Osteocyte (in vitro differentiated cells): Measurements from ENCODE around the gene HOPX. TPM values are rescaled to one million over a fixed set of nuclear protein-coding genes. Genes with fewer than 3 reads are reported as not detected.

Experiments used
- DNase-seq: peaks from one replicate; pipeline ENCODE4 v3.0.0; 2021; ENCODE audit warnings: mixed read lengths; ENCODE audit not compliant: unreplicated experiment; ENCODE audit errors: extremely low spot score
- H3K27ac Mint-ChIP-seq: one replicate; pipeline ENCODE4 v1.8.0; 2021; ENCODE audit warnings: mild to moderate bottlenecking, mixed read lengths; ENCODE audit not compliant: unreplicated experiment
- H3K27me3 Mint-ChIP-seq: one replicate; pipeline ENCODE4 v1.8.0; 2021; ENCODE audit warnings: mixed read lengths; ENCODE audit not compliant: unreplicated experiment
- H3K36me3 Mint-ChIP-seq: one replicate; pipeline ENCODE4 v1.8.0; 2021; ENCODE audit warnings: mixed read lengths; ENCODE audit not compliant: unreplicated experiment
- H3K4me1 Mint-ChIP-seq: one replicate; pipeline ENCODE4 v1.8.0; 2021; ENCODE audit warnings: mixed read lengths; ENCODE audit not compliant: unreplicated experiment
- H3K4me3 Mint-ChIP-seq: one replicate; pipeline ENCODE4 v1.8.0; 2021; ENCODE audit warnings: mild to moderate bottlenecking, moderate library complexity, mixed read lengths; ENCODE audit not compliant: unreplicated experiment
- H3K9me3 Mint-ChIP-seq: one replicate; pipeline ENCODE4 v1.8.0; 2021; ENCODE audit warnings: mixed read lengths; ENCODE audit not compliant: unreplicated experiment
- CTCF ChIP-seq: fragments of 200-600 bp; sonication (generic); IDR thresholded peaks from 2 replicates; pipeline ENCODE4 v1.5.0; 2021; ENCODE audit warnings: antibody characterized with exemption, mild to moderate bottlenecking, moderate library complexity
- total RNA-seq: library from RNA; stranded (reverse); gene quantifications from 2 replicates; pipeline ENCODE4 v1.2.1, GENCODE V29; 2021

HOPX gene
- total RNA-seq, 1 donor from 2014 or later, result 0.35 TPM

- Mint-ChIP-seq H3K27ac (no peak overlapping the region), H3K4me3 (no peak overlapping the region), H3K27me3 (peaks cover 16% of the 10 kb centered on the region), H3K9me3 (no peaks in the 10 kb centered on the region), H3K4me1 (peaks cover 4% of the 10 kb centered on the region), H3K36me3 (no peaks in the 10 kb centered on the region)
- TF ChIP-seq CTCF, result no peak
- no peak for DNase-seq
These were observed 42.6 kb upstream of the HOPX start for GRCh38 chr4:56723659-56724230.

- Mint-ChIP-seq H3K27ac (no peak overlapping the region), H3K4me1 (no peaks in the 10 kb centered on the region), H3K27me3 (peaks cover 16% of the 10 kb centered on the region), H3K36me3 (no peaks in the 10 kb centered on the region), H3K9me3 (no peaks in the 10 kb centered on the region), H3K4me3 (no peak overlapping the region)
- no peak for TF ChIP-seq CTCF
- no peak for DNase-seq
These were observed 42.1 kb upstream of the HOPX start for GRCh38 chr4:56723201-56723605.

- Mint-ChIP-seq H3K4me1 (no peaks in the 10 kb centered on the region), H3K9me3 (no peaks in the 10 kb centered on the region), H3K27me3 (peaks cover 28% of the 10 kb centered on the region), H3K27ac (no peak overlapping the region), H3K4me3 (no peak overlapping the region), H3K36me3 (no peaks in the 10 kb centered on the region)
- TF ChIP-seq CTCF, result no peak
- no peak for DNase-seq
These were observed 27.1 kb upstream of the HOPX start for GRCh38 chr4:56708146-56708545.

GRCh38 chr4:56705966-56706365 lies 24.9 kb upstream of the HOPX start:
- peaks cover 32% of the 10 kb centered on the region for H3K27me3 Mint-ChIP-seq

GRCh38 chr4:56705334-56705733 lies 24.2 kb upstream of the HOPX start:
- H3K27me3 Mint-ChIP-seq, result peaks cover 32% of the 10 kb centered on the region
- no peak for TF ChIP-seq CTCF
- H3K27ac Mint-ChIP-seq, result no peak overlapping the region
- H3K4me1 Mint-ChIP-seq, result no peaks in the 10 kb centered on the region
- DNase-seq, result no peak
- no peaks in the 10 kb centered on the region for H3K36me3 Mint-ChIP-seq
- H3K4me3 Mint-ChIP-seq, result no peak overlapping the region
- H3K9me3 Mint-ChIP-seq, result no peaks in the 10 kb centered on the region

More at GRCh38 chr4:56705966-56706365, 24.9 kb upstream of the HOPX start:
- DNase-seq, result no peak
- Mint-ChIP-seq H3K4me3 (no peak overlapping the region), H3K27ac (no peak overlapping the region), H3K9me3 (no peaks in the 10 kb centered on the region), H3K36me3 (no peaks in the 10 kb centered on the region), H3K4me1 (no peaks in the 10 kb centered on the region)
- no peak for TF ChIP-seq CTCF
